Kidney (tissue), 14 donors: ENCODE results near the gene LGALS3BP. TPM values are rescaled to one million over a fixed set of nuclear protein-coding genes. Genes with fewer than 3 reads are reported as not detected.

Experiments used
- DNase-seq, 5 donors: peaks; one replicate each; pipeline ENCODE4 v3.0.0-alpha.2; 2013 to 2020
- FAIRE-seq: peaks from 2 replicates; lab custom pipeline; 2012; peaks lifted over from hg19 to GRCh38; lab: Jason Lieb, UNC
- H3K27ac ChIP-seq, 2 donors: one replicate each; pipeline ENCODE4 v1.7.0; 2013; ENCODE audit warnings: low read depth in 2 of 2, low read length in 2 of 2, inconsistent platforms in 1 of 2
- H3K27me3 ChIP-seq: one replicate; pipeline ENCODE4 v1.7.1; 2013; ENCODE audit warnings: low read length, inconsistent platforms; ENCODE audit not compliant: control insufficient read depth, insufficient read depth
- H3K36me3 ChIP-seq, 3 donors: one replicate each; pipeline versions ENCODE4 v1.7.0 to v1.7.1; 2013; ENCODE audit warnings: low read length in 3 of 3, control low read depth in 1 of 3, inconsistent platforms in 1 of 3; ENCODE audit not compliant: insufficient read depth in 3 of 3, control insufficient read depth in 2 of 3
- H3K4me1 ChIP-seq, 3 donors: one replicate each; pipeline versions ENCODE4 v1.7.0 to v1.7.1; 2013; ENCODE audit warnings: low read length in 3 of 3, inconsistent platforms in 1 of 3, low read depth in 1 of 3; ENCODE audit not compliant: control insufficient read depth in 2 of 3, insufficient read depth in 2 of 3
- H3K4me3 ChIP-seq, 3 donors: one replicate each; pipeline versions ENCODE4 v1.7.0 to v1.8.1; 2013; ENCODE audit warnings: low read length in 3 of 3, control low read depth in 1 of 3, inconsistent platforms in 1 of 3
- H3K9ac ChIP-seq, 3 donors: one replicate each; pipeline versions ENCODE4 v1.7.0 to v1.7.1; 2013; ENCODE audit warnings: low read length in 3 of 3, control low read depth in 1 of 3, inconsistent platforms in 1 of 3
- H3K9me3 ChIP-seq, 3 donors: one replicate each; pipeline versions ENCODE4 v1.7.0 to v1.7.1; 2013; ENCODE audit warnings: low read length in 3 of 3, control low read depth in 1 of 3, inconsistent platforms in 1 of 3; ENCODE audit not compliant: control insufficient read depth in 2 of 3, insufficient read depth in 1 of 3
- CTCF ChIP-seq: IDR thresholded peaks from 3 replicates; pipeline ENCODE4 v1.5.1; 2012; ENCODE audit warnings: mild to moderate bottlenecking, moderate library complexity, borderline replicate concordance; ENCODE audit not compliant: insufficient read depth; ENCODE audit errors: extremely low read depth
- intact Hi-C: fragments of 100-400 bp; cut with DNase I; formaldehyde crosslinking; loops from one replicate; pipeline ENCODE4 v1.11.1; 2022
- polyA plus RNA-seq: library from polyadenylated mRNA; stranded (reverse); fragments of 350-450 nt; fragmentation: Illumina TruSeq; extraction: RNeasy Lipid Tissue Mini Kit (QIAGEN cat#74804); gene quantifications from one replicate; pipeline ENCODE4 v1.2.3, GENCODE V29; 2014; ENCODE audit warnings: low read depth, low replicate concordance; ENCODE audit not compliant: insufficient read depth
- total RNA-seq: library from RNA; stranded (reverse); fragmentation: NEBNext Ultra II Directional; extraction: Animal tissue kit (Norgen Biotek cat#: 25700); gene quantifications from one replicate; pipeline ENCODE4 v1.2.1, GENCODE V29; 2021
- donor health status: control.
- donor health status: control.
- donor health status: control.
- donor health status: control.
- donor health status: control.
- donor health status: DM: yes; HTN: yes; CAD: no.
- donor health status: Normal renal cell carcinoma (clear cell type).

LGALS3BP gene
- total and polyA plus RNA-seq, 2 donors from 2014 or later, result 240 to 310 TPM

GRCh38 chr17:79000396-79001189 lies 20.9 kb upstream of the LGALS3BP start:
- FAIRE-seq (no peak), DNase-seq (peak in 1 of 5 donors; percentile 59)
- Histone ChIP-seq H3K9me3 (no peaks in the 10 kb centered on the region), H3K27me3 (no peaks in the 10 kb centered on the region), H3K9ac (no peak overlapping the region), H3K36me3 (peaks cover 0 to 7% (median 6%) of the 10 kb centered on the region in 3 donors), H3K4me3 (no peak overlapping the region), H3K4me1 (peaks cover 0 to 14% (median 4%) of the 10 kb centered on the region in 3 donors), H3K27ac (no peak overlapping the region)
- no peak for TF ChIP-seq CTCF
- intact Hi-C loops, result no loop called here

GRCh38 chr17:78999947-79000395 lies 20.2 kb upstream of the LGALS3BP start:
- Histone ChIP-seq H3K27ac (no peak overlapping the region), H3K4me1 (peaks cover 0 to 8% (median 0%) of the 10 kb centered on the region in 3 donors), H3K4me3 (no peak overlapping the region), H3K27me3 (no peaks in the 10 kb centered on the region), H3K36me3 (peaks cover 0 to 7% (median 6%) of the 10 kb centered on the region in 3 donors), H3K9ac (no peak overlapping the region), H3K9me3 (no peaks in the 10 kb centered on the region)
- DNase-seq, result peak in 1 of 5 donors; percentile 17
- intact Hi-C loops, result no loop called here
- no peak for FAIRE-seq
- no peak for TF ChIP-seq CTCF

GRCh38 chr17:78999056-78999768 lies 19.5 kb upstream of the LGALS3BP start:
- H3K4me3 ChIP-seq, result no peak overlapping the region
- H3K27ac ChIP-seq, result no peak overlapping the region
- TF ChIP-seq CTCF, result no peak
- H3K9me3 ChIP-seq, result no peaks in the 10 kb centered on the region
- intact Hi-C loops, result no loop called here
- H3K36me3 ChIP-seq, result peaks cover 0 to 7% (median 6%) of the 10 kb centered on the region in 3 donors
- DNase-seq (peak in 1 of 5 donors; percentile 61), FAIRE-seq (no peak)
- no peaks in the 10 kb centered on the region for H3K27me3 ChIP-seq
- H3K9ac ChIP-seq, result no peak overlapping the region
- H3K4me1 ChIP-seq, result peaks cover 0 to 8% (median 0%) of the 10 kb centered on the region in 3 donors
